AML-193 (cell line): Measurements from ENCODE around the gene TCF12.
"Not testable (repeated sequence)": the region's sequence is repeated elsewhere in the genome, so short reads cannot be mapped to it uniquely, and the experiment has no call there.

ENCODE experiments used
- DNase-seq, 2 experiments: peaks; one replicate each; lab custom pipeline; 2025; lab: John Stamatoyannopoulos, UW

TCF12 gene

DNA sequence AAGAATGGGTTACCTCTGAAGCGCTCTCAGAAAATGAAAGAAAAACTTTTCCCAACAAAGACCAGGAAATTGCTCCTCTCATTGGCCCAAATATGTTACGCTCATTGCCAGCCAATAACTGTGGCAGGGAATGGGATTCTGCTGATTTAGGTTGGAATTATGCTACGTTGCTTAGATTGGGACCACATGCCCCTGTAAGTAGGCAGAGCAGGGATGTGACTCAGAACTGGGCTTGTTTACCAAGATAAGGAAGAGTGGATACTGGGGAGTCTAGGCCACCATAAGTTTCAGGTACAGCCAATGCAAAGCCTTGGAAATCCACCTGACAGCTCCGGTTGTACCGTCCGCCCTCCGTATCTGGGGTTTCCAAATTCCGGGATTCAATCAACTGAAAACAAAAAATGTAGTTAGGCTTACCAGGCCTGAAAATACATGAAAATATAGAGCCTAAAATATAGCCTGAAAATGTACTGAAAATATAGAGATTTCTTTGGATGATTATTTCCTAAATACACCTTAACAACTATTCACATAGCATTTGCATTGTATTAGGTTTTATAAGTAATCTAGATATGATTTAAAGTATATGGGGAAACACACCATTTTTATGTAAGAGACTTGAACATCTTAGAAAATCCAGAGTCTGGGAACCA, 1.5 kb upstream of the TCF12 start:
- no peak for DNase-seq

DNA sequence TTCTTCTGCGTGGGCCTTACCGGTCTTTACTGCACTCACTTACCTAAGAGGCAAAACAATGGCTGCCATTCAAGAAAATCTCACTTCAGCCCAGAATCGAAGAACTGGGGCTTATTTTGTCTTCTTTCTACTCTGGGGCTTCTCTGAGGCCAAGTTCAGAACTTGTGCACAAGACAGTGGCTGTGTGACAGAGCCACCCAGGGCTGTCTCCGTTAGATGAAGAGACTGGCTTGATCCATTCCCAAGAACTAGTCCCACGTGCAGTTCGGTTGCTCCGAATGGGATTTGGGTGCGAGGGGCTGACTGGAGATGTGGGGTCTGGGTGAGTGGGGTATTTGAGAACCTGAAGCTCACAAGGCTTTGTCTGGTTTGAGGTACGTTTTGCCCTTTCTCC, 795 bp upstream of the TCF12 start:
- no peak for DNase-seq

GRCh38 chr15:56919031-56919608, 676 bp downstream of the TCF12 start:
- DNase-seq = peak; percentile 20 to 22

DNA sequence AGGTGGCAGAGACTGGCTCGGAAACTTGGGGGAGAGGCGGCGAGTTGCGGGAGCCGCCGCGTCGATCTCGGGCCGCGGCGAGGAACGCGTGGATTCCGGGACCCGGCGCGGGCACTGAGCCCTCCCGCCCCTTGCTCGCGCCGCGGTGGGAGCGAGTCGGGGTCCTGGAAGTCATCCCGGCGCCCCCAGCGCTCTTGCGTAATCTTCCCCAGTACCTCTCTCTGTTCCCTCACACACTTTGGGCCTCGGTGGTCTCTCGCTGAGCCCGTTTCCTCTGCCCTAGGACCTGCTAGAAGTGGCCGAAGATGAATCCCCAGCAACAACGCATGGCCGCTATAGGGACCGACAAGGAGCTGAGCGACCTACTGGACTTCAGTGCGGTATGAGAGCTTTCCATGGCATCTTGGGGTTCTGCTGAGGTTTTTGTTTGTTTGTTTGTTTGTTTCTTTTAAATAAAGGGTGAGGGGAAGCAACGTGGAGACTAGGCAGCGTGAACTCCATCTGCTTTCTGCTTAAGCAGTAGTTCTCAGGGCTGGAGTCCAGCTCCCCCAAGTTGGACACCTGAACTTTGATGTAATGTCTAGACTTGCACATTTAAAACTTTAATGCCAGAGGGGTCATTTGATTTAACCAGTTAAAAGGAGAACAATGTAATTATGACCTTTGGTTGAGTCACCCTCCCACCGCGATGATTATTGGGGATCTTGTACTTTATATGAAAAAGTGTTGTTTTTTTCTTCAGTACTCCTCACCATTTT, 1.3 kb downstream of the TCF12 start:
- peak in 1 of 2 experiments; percentile 22 for DNase-seq

DNA sequence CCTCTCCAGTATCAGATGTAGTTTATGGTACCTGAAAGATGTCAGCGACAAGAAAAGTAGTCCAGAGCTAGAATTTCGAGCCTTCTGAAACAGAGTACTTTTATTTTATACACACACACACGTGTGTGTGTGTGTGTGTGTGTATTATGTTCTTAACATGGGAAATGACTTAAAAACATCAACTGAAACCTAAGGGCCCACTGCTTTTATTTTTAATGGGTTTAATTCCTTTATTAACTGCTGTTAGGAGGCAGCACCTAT, 1.9 kb downstream of the TCF12 start:
- DNase-seq = no peak

DNA sequence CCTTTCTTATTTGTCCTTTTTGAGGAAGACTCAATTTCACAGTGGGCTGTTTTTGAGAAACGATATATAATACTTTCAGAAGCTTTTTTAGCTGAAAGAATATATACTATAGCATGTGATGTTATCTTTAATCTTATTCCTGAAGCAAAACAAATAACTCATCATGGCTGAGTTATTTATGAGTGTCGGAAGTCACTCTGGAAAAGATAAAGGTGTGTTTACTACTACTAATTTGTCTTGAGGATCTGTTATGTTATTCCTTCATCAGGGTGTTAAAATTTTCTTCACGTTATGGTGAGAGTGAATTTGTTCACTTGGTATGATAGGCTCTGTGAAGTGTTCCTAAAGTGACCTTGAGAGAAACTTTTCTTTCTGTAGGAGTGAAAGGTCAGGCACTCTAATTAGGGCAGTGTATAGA, 4.7 kb downstream of the TCF12 start:
- DNase-seq = no peak

DNA sequence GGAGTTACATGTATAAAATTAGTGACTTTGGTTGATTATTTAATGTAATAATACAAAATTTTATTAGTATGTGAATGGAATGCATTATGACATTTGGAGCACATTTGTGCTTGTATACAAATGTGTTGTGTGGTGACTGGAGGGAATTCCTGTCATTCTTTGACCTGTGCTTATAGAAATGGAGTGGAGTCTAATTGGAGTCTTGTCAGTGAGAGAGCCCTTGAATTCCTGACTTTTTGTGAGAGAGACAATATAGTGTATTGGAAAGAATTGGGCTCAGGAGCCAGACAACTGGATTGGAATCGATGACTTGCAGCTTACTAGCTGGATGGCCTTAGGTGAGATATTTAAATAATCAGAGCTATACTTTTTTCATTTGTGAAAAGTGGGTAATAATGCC, 9.4 kb downstream of the TCF12 start:
- no peak for DNase-seq

DNA sequence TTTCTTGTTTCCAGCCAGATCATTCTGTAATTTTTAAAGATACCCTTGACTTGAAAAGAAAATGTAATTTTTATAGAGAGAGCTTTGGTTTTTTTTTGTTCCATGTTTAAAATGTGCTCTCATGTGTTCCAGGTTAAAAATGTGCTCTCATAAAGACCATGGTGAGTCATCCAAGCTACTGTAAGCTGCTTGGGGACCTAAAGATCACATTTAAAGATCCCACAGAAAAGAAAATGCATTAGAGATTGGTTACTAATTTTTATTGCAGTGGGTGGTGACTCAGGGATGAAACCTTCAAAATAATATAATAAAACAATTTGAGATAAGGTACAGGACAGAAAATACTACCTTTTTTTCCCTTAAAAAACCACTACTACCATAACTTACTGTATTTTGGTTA, 11.0 kb downstream of the TCF12 start:
- DNase-seq = no peak

- no peak for DNase-seq
These were observed 11.5 kb downstream of the TCF12 start for GRCh38 chr15:56929933-56930332.

GRCh38 chr15:56930669-56931313, 12.3 kb downstream of the TCF12 start:
- DNase-seq = no peak

GRCh38 chr15:56931639-56932508, 13.4 kb downstream of the TCF12 start:
- no peak for DNase-seq

- DNase-seq = not testable (repeated sequence)
These were observed 14.0 kb downstream of the TCF12 start for GRCh38 chr15:56932509-56932868.

DNA sequence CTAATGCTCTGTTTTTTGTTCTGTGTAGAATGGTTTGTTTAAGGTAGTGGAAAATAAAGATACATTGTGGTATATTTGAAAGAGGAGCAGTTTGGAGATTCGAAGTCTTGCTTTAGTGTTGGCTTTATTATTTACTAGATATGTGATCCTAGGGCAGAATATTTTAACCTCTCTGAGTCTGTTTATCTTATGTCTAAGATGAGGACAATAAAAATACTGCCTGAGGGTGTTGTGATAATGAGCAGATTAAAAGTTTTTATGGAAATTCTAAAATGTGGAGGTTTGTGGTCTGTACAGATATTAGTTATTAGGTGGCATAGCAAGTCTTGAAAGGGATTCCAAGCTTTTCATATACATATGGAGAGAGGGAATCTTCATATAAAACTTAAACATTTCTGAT, 15.0 kb downstream of the TCF12 start:
- no peak for DNase-seq

- DNase-seq = no peak
These were observed 15.4 kb downstream of the TCF12 start for GRCh38 chr15:56933811-56934210.

GRCh38 chr15:56934269-56934668, 15.8 kb downstream of the TCF12 start:
- no peak for DNase-seq

DNA sequence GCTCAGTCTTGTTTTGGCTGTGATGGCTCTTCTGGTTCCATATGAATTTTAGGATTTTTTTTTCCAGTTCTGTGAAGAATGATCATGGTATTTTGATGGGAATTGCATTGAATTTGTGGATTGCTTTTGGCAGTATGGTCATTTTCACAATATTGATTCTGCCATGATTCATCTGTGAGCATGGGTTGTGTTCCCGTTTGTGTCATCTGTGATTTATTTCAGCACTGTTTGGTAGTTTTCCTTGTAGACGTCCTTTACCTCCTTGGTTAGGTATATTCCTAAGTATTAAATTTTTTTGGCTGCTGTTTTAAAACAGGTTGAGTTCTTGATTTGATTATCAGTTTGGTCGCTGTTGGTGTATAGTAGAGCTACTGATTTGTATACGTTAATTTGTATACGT, 18.5 kb downstream of the TCF12 start:
- DNase-seq = no peak

DNA sequence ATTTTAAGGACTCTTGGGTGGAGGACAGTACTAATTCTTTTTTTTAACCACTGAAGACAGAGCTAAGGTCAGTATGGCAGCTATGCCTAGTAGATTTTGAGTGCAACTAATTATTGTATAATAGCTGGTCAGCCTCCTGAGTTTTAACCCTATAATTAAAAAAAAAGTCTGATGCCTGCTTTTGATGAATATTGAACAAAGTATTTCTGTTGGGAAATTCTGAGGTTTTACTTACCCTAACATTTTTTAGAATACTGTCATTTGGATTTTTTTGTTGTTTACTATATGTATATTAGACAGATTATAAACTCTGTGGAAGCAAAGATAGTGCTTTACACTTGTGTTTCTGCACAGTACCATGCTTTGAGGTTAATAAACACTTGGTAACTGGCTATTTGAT, 20.8 kb downstream of the TCF12 start:
- no peak for DNase-seq

DNA sequence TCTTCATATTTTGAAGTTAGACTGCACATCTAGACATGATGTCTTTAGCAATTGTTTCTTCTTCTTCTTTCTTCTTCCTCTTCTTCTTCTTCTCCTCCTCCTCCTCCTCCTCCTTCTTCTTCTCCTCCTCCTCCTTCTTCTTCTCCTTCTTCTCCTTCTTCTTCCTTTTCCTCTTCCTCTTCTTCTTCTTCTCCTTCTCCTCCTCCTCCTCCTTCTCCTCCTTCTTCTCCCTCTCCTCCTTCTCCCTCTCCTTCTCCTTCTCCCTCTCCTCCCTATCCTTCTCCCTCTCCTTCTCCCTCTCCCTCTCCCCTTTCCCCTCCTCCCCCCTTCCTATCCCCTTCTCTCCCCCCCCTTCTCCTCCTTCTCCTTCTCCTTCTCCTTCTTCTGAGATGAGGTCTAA, 21.9 kb downstream of the TCF12 start:
- no peak for DNase-seq

GRCh38 chr15:56942118-56942517, 23.7 kb downstream of the TCF12 start:
- DNase-seq = no peak

DNA sequence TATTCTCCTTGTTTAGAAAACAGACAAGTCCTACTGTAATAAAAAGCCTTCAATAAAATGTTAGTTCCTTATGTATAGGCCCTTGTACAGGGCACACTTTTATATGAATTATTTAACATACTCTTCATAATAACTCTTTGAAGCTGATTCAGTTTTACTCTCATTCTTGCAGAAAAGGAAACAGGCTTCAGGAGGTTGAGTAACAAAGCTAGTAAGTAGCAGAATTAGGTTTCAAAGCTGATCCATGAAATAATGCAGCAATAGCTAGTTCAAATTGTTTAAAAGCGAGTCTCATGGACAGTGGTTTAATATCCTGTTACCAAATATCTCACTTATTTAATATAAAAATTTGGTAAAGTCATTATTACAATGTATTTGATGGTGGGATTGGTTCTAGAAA, 25.0 kb downstream of the TCF12 start:
- DNase-seq = peak in 1 of 2 experiments; percentile 54

GRCh38 chr15:56944485-56944884, 26.0 kb downstream of the TCF12 start:
- no peak for DNase-seq

GRCh38 chr15:56946150-56946549, 27.7 kb downstream of the TCF12 start:
- DNase-seq = no peak
